Measurements from ENCODE around the gene MT3.

DNA sequence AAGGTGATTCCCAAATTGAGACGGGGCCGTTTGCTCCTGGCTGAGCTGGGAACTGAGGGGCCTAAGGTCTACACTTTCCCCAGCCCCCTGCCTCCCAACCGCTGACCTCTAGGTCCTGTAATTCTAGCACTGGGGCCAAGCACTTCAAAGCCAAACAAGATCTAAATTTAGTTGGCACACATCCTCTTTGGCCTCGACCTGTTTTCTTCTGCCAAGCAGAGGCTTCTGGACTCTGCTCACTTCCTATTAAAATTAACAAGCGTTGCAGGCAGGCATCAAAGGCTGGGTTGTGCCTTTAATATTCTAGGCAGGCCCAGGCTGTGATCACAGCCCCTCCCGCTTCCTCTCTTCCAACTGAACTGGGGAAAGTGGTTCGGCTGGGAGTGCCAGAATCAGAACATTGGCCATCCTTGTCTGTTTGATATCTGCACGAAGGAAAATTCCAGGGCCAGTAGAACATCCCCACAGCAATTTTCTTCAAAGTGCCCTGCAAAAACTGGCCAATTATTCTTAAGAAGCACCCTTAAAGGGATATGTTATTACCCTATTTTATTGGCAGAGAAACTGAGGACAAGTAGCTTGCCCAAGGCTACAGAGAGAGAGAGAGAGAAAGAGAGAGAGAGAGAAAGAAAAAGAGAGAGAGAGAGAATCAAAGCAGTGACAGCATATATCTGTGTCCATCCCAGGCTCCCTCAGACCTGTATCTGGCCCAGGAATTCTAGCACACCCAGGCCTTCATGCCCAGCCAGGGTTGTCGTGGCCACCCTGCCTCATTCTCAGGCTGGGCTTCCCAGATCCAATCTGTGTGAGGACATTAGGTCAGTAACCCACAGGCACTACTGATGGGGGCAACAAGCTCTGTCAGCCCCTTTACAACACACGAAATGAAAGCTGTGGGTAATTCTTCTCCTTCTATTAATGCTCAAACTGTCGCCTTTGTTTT is 37.3 kb upstream of the MT3 start:
- no peak for TF ChIP-seq POLR2AphosphoS5 (IDR thresholded peaks at IDR 0.05)
- TF ChIP-seq, protein P1, sequence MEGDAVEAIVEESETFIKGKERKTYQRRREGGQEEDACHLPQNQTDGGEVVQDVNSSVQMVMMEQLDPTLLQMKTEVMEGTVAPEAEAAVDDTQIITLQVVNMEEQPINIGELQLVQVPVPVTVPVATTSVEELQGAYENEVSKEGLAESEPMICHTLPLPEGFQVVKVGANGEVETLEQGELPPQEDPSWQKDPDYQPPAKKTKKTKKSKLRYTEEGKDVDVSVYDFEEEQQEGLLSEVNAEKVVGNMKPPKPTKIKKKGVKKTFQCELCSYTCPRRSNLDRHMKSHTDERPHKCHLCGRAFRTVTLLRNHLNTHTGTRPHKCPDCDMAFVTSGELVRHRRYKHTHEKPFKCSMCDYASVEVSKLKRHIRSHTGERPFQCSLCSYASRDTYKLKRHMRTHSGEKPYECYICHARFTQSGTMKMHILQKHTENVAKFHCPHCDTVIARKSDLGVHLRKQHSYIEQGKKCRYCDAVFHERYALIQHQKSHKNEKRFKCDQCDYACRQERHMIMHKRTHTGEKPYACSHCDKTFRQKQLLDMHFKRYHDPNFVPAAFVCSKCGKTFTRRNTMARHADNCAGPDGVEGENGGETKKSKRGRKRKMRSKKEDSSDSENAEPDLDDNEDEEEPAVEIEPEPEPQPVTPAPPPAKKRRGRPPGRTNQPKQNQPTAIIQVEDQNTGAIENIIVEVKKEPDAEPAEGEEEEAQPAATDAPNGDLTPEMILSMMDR (IDR thresholded peaks at IDR 0.05) = no peak
